ENCODE measurements around the gene RAPGEF1. TPM values are rescaled to one million over a fixed set of nuclear protein-coding genes. Genes with fewer than 3 reads are reported as not detected.
"Not testable (repeated sequence)": the region's sequence is repeated elsewhere in the genome, so short reads cannot be mapped to it uniquely, and the experiment has no call there.

The RAPGEF1 gene
- total RNA-seq, 2 donors from 2014 or later = 170 to 175 TPM

- not testable (repeated sequence) for ATAC-seq (replicated peaks in 1 of 2); H3K9me3 Mint-ChIP-seq; H3K36me3 Mint-ChIP-seq (ENCODE audit: insufficient read depth in 2 of 2); H3K27me3 Mint-ChIP-seq (ENCODE audit: low read depth); H3K4me3 Mint-ChIP-seq; DNase-seq
- peak overlapping the region; percentile 39 for H3K27ac Mint-ChIP-seq
- H3K4me1 Mint-ChIP-seq (ENCODE audit: low read depth) = peaks cover 53% of the 10 kb centered on the region
Measured at GRCh38 chr9:131681826-131682225, 58.0 kb downstream of the RAPGEF1 start.

GRCh38 chr9:131681108-131681507, 58.8 kb downstream of the RAPGEF1 start:
- H3K4me1 Mint-ChIP-seq (ENCODE audit: low read depth) = peaks cover 54% of the 10 kb centered on the region

GRCh38 chr9:131679261-131680020, 60.4 kb downstream of the RAPGEF1 start:
- Mint-ChIP-seq H3K27me3 (ENCODE audit: low read depth) (no peaks in the 10 kb centered on the region), H3K4me3 (peak overlapping the region; percentile 81 to 95), H3K9me3 (no peaks in the 10 kb centered on the region), H3K4me1 (ENCODE audit: low read depth) (peaks cover 66% of the 10 kb centered on the region), H3K27ac (peak overlapping the region; percentile 31), H3K36me3 (ENCODE audit: insufficient read depth in 2 of 2) (no peaks in the 10 kb centered on the region)
- DNase-seq (no peak), ATAC-seq (replicated peaks in 1 of 2) (no peak)

More at GRCh38 chr9:131681108-131681507, 58.8 kb downstream of the RAPGEF1 start:
- not testable (repeated sequence) for H3K27ac Mint-ChIP-seq; DNase-seq; H3K4me3 Mint-ChIP-seq; ATAC-seq (replicated peaks in 1 of 2); H3K27me3 Mint-ChIP-seq (ENCODE audit: low read depth); H3K36me3 Mint-ChIP-seq (ENCODE audit: insufficient read depth in 2 of 2); H3K9me3 Mint-ChIP-seq

GRCh38 chr9:131678499-131679111, 61.3 kb downstream of the RAPGEF1 start:
- Mint-ChIP-seq H3K36me3 (ENCODE audit: insufficient read depth in 2 of 2) (no peaks in the 10 kb centered on the region), H3K27ac (peak overlapping the region; percentile 95), H3K4me3 (peak overlapping the region; percentile 81 to 95), H3K9me3 (no peaks in the 10 kb centered on the region), H3K4me1 (ENCODE audit: low read depth) (peaks cover 71% of the 10 kb centered on the region), H3K27me3 (ENCODE audit: low read depth) (no peaks in the 10 kb centered on the region)
- ATAC-seq (replicated peaks in 1 of 2) = peak; percentile 99 to 100
- peak; percentile 86 to 90 for DNase-seq

- Mint-ChIP-seq H3K27ac (peak overlapping the region; percentile 95), H3K36me3 (ENCODE audit: insufficient read depth in 2 of 2) (no peaks in the 10 kb centered on the region), H3K4me1 (ENCODE audit: low read depth) (peaks cover 79% of the 10 kb centered on the region), H3K4me3 (peak overlapping the region; percentile 81 to 95), H3K9me3 (no peaks in the 10 kb centered on the region), H3K27me3 (ENCODE audit: low read depth) (no peaks in the 10 kb centered on the region)
- DNase-seq (no peak), ATAC-seq (replicated peaks in 1 of 2) (no peak)
Measured at GRCh38 chr9:131677444-131678180, 62.3 kb downstream of the RAPGEF1 start.

GRCh38 chr9:131677049-131677443, 62.8 kb downstream of the RAPGEF1 start:
- no peaks in the 10 kb centered on the region for H3K36me3 Mint-ChIP-seq (ENCODE audit: insufficient read depth in 2 of 2)
- DNase-seq (no peak), ATAC-seq (replicated peaks in 1 of 2) (no peak)
- peaks cover 80% of the 10 kb centered on the region for H3K4me1 Mint-ChIP-seq (ENCODE audit: low read depth)
- no peaks in the 10 kb centered on the region for H3K27me3 Mint-ChIP-seq (ENCODE audit: low read depth)
- H3K27ac Mint-ChIP-seq = peak overlapping the region; percentile 95
- no peaks in the 10 kb centered on the region for H3K9me3 Mint-ChIP-seq
- peak overlapping the region; percentile 81 to 95 for H3K4me3 Mint-ChIP-seq

- H3K9me3 Mint-ChIP-seq = no peaks in the 10 kb centered on the region
- no peaks in the 10 kb centered on the region for H3K36me3 Mint-ChIP-seq (ENCODE audit: insufficient read depth in 2 of 2)
Measured at GRCh38 chr9:131676431-131676972, 63.4 kb downstream of the RAPGEF1 start.

GRCh38 chr9:131675437-131676022, 64.3 kb downstream of the RAPGEF1 start:
- Mint-ChIP-seq H3K27ac (peak overlapping the region; percentile 95), H3K9me3 (no peaks in the 10 kb centered on the region), H3K36me3 (ENCODE audit: insufficient read depth in 2 of 2) (no peaks in the 10 kb centered on the region), H3K27me3 (ENCODE audit: low read depth) (no peaks in the 10 kb centered on the region), H3K4me1 (ENCODE audit: low read depth) (peaks cover 95% of the 10 kb centered on the region), H3K4me3 (peak overlapping the region; percentile 81 to 95)
- no peak for DNase-seq
- ATAC-seq (replicated peaks in 1 of 2) = no peak

More at GRCh38 chr9:131676431-131676972, 63.4 kb downstream of the RAPGEF1 start:
- H3K27ac Mint-ChIP-seq = peak overlapping the region; percentile 95
- H3K27me3 Mint-ChIP-seq (ENCODE audit: low read depth) = no peaks in the 10 kb centered on the region
- H3K4me1 Mint-ChIP-seq (ENCODE audit: low read depth) = peaks cover 85% of the 10 kb centered on the region
- DNase-seq (peak; percentile 49 to 53), ATAC-seq (replicated peaks in 1 of 2) (peak in 1 of 2 donors; percentile 40)
- H3K4me3 Mint-ChIP-seq = peak overlapping the region; percentile 81 to 95

GRCh38 chr9:131674425-131675421, 65.2 kb downstream of the RAPGEF1 start:
- Mint-ChIP-seq H3K4me1 (ENCODE audit: low read depth) (peaks cover 97% of the 10 kb centered on the region), H3K4me3 (peak overlapping the region; percentile 69 to 95), H3K27ac (peak overlapping the region; percentile 95), H3K27me3 (ENCODE audit: low read depth) (no peaks in the 10 kb centered on the region), H3K36me3 (ENCODE audit: insufficient read depth in 2 of 2) (no peaks in the 10 kb centered on the region), H3K9me3 (no peaks in the 10 kb centered on the region)
- DNase-seq (no peak), ATAC-seq (replicated peaks in 1 of 2) (no peak)

- Mint-ChIP-seq H3K27ac (peak overlapping the region; percentile 64), H3K36me3 (ENCODE audit: insufficient read depth in 2 of 2) (no peaks in the 10 kb centered on the region)
Measured at GRCh38 chr9:131673531-131673930, 66.3 kb downstream of the RAPGEF1 start.

GRCh38 chr9:131673068-131673467, 66.8 kb downstream of the RAPGEF1 start:
- Mint-ChIP-seq H3K27ac (peak overlapping the region; percentile 79), H3K9me3 (no peaks in the 10 kb centered on the region), H3K27me3 (ENCODE audit: low read depth) (no peaks in the 10 kb centered on the region), H3K36me3 (ENCODE audit: insufficient read depth in 2 of 2) (no peaks in the 10 kb centered on the region), H3K4me3 (peak overlapping the region in 1 of 2 donors; percentile 95), H3K4me1 (ENCODE audit: low read depth) (peaks cover 95% of the 10 kb centered on the region)
- ATAC-seq (replicated peaks in 1 of 2) (no peak), DNase-seq (no peak)

More at GRCh38 chr9:131673531-131673930, 66.3 kb downstream of the RAPGEF1 start:
- H3K4me3 Mint-ChIP-seq = peak overlapping the region; percentile 40 to 95
- H3K4me1 Mint-ChIP-seq (ENCODE audit: low read depth) = peaks cover 97% of the 10 kb centered on the region
- no peaks in the 10 kb centered on the region for H3K9me3 Mint-ChIP-seq
- H3K27me3 Mint-ChIP-seq (ENCODE audit: low read depth) = no peaks in the 10 kb centered on the region
- DNase-seq (no peak), ATAC-seq (replicated peaks in 1 of 2) (no peak)

- Mint-ChIP-seq H3K4me1 (ENCODE audit: low read depth) (peaks cover 95% of the 10 kb centered on the region), H3K27ac (peak overlapping the region; percentile 79), H3K27me3 (ENCODE audit: low read depth) (no peaks in the 10 kb centered on the region), H3K4me3 (peak overlapping the region; percentile 1 to 95), H3K9me3 (no peaks in the 10 kb centered on the region), H3K36me3 (ENCODE audit: insufficient read depth in 2 of 2) (no peaks in the 10 kb centered on the region)
- DNase-seq (no peak), ATAC-seq (replicated peaks in 1 of 2) (no peak)
Measured at GRCh38 chr9:131672451-131672850, 67.4 kb downstream of the RAPGEF1 start.
